RWPE2 (cell line): Measurements from ENCODE around the gene RAPGEF4.
A peak's percentile ranks its signal among the peaks of the same experiment; 100 is the strongest.

ENCODE experiments used
- ATAC-seq: fragments of 200-7000 bp; cut with Tn5 transposase; 3 replicates; pipeline ENCODE4 v1.9.1; 2021; ENCODE audit warnings: low read depth
- DNase-seq: peaks from one replicate; pipeline ENCODE4 v3.0.0-alpha.2; 2020; ENCODE audit warnings: low spot score
- H3K27ac ChIP-seq: fragments of 450-650 bp; 2 replicates; pipeline ENCODE4 v1.5.1; 2017; ENCODE audit warnings: mild to moderate bottlenecking; ENCODE audit not compliant: poor library complexity, severe bottlenecking
- H3K27me3 ChIP-seq: fragments of 250-450 bp; sonication (Bioruptor Pico); 2 replicates; pipeline ENCODE4 v1.5.1; 2021; ENCODE audit warnings: mild to moderate bottlenecking, moderate library complexity; ENCODE audit not compliant: insufficient read depth, poor library complexity, severe bottlenecking
- H3K36me3 ChIP-seq: fragments of 250-450 bp; sonication (Bioruptor Pico); 2 replicates; pipeline ENCODE4 v1.5.1; 2020; ENCODE audit warnings: low read depth, mild to moderate bottlenecking, moderate library complexity
- H3K4me1 ChIP-seq: fragments of 250-450 bp; sonication (Bioruptor Pico); 2 replicates; pipeline ENCODE4 v1.5.1; 2021; ENCODE audit warnings: mild to moderate bottlenecking, moderate library complexity; ENCODE audit not compliant: insufficient read depth, poor library complexity, severe bottlenecking
- H3K4me3 ChIP-seq: fragments of 250-450 bp; sonication (Bioruptor Pico); 2 replicates; pipeline ENCODE4 v1.5.1; 2021; ENCODE audit warnings: mild to moderate bottlenecking, moderate library complexity; ENCODE audit not compliant: severe bottlenecking
- H3K9me3 ChIP-seq: fragments of 250-450 bp; sonication (Bioruptor Pico); 2 replicates; pipeline ENCODE4 v1.5.1; 2021; ENCODE audit warnings: mild to moderate bottlenecking, moderate library complexity; ENCODE audit not compliant: severe bottlenecking
- TF ChIP-seq, protein P1 (sequence below): fragments of 450-650 bp; IDR thresholded peaks from one replicate; pipeline ENCODE4 v1.5.1; 2017; ENCODE audit warnings: mild to moderate bottlenecking, moderate library complexity; ENCODE audit not compliant: poor library complexity, severe bottlenecking

Gene RAPGEF4

GRCh38 chr2:172917716-172918115, 182.1 kb downstream of the RAPGEF4 start:
- ATAC-seq (no peak), DNase-seq (no peak)
- Histone ChIP-seq H3K27me3 (no peaks in the 10 kb centered on the region), H3K4me1 (no peaks in the 10 kb centered on the region), H3K27ac (no peak overlapping the region), H3K36me3 (no peaks in the 10 kb centered on the region), H3K9me3 (no peaks in the 10 kb centered on the region), H3K4me3 (no peak overlapping the region)
- TF ChIP-seq, protein P1, sequence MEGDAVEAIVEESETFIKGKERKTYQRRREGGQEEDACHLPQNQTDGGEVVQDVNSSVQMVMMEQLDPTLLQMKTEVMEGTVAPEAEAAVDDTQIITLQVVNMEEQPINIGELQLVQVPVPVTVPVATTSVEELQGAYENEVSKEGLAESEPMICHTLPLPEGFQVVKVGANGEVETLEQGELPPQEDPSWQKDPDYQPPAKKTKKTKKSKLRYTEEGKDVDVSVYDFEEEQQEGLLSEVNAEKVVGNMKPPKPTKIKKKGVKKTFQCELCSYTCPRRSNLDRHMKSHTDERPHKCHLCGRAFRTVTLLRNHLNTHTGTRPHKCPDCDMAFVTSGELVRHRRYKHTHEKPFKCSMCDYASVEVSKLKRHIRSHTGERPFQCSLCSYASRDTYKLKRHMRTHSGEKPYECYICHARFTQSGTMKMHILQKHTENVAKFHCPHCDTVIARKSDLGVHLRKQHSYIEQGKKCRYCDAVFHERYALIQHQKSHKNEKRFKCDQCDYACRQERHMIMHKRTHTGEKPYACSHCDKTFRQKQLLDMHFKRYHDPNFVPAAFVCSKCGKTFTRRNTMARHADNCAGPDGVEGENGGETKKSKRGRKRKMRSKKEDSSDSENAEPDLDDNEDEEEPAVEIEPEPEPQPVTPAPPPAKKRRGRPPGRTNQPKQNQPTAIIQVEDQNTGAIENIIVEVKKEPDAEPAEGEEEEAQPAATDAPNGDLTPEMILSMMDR = no peak

DNA sequence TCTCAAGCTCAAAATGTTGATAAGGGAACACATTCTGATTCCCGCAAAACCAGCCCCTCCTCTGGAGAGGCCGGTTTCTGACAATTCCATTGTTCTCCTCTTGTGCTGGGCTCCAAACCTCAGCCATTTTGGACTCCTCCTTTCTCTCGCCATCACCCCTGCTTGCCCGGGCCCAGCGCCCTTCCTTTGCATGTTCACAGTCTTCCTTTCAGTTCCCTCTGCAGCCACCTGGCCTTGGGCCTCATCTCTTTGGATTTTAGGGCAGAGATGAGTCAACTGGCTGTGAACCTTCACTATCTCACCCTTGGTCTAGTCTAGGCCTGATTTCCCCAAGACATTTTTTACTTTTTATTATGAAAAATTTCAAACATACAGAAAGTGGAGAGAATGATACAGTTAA, 184.1 kb downstream of the RAPGEF4 start:
- H3K27ac ChIP-seq = no peak overlapping the region
- no peaks in the 10 kb centered on the region for H3K4me1 ChIP-seq
- DNase-seq (no peak), ATAC-seq (no peak)
- H3K36me3 ChIP-seq = no peaks in the 10 kb centered on the region
- no peaks in the 10 kb centered on the region for H3K9me3 ChIP-seq
- H3K4me3 ChIP-seq = no peak overlapping the region
- H3K27me3 ChIP-seq = no peaks in the 10 kb centered on the region
- TF ChIP-seq, protein P1 = no peak

- H3K4me1 ChIP-seq = no peaks in the 10 kb centered on the region
- no peak for DNase-seq
- no peaks in the 10 kb centered on the region for H3K27me3 ChIP-seq
- no peaks in the 10 kb centered on the region for H3K36me3 ChIP-seq
- H3K9me3 ChIP-seq = no peaks in the 10 kb centered on the region
- peak; percentile 56; the same call in 1 of the 3 replicates for ATAC-seq
- TF ChIP-seq, protein P1 = no peak
- H3K4me3 ChIP-seq = no peak overlapping the region
- H3K27ac ChIP-seq = no peak overlapping the region
Measured at GRCh38 chr2:172921532-172922236, 186.0 kb downstream of the RAPGEF4 start.

DNA sequence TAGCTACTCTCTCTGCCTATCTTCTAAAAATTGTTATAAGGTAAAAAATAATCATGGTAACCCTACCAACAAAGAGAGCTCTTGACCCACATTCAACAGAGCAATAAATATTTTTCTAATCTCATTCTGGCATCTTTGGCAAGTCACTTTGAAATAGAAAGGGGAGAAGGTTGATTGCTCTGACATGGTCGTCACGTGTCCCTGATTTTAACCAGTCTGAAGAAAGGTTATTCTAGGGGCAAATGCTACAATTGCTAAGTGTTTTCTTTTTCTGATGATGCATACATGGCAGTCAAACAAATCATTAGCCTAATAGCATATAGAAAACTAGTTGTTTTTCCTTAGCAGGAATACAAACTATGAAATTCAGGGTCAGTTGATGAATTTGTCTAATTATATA, 186.7 kb downstream of the RAPGEF4 start:
- Histone ChIP-seq H3K4me1 (no peaks in the 10 kb centered on the region), H3K36me3 (no peaks in the 10 kb centered on the region), H3K9me3 (no peaks in the 10 kb centered on the region), H3K4me3 (no peak overlapping the region), H3K27me3 (no peaks in the 10 kb centered on the region), H3K27ac (no peak overlapping the region)
- ATAC-seq (no peak), DNase-seq (no peak)
- TF ChIP-seq, protein P1 = no peak

DNA sequence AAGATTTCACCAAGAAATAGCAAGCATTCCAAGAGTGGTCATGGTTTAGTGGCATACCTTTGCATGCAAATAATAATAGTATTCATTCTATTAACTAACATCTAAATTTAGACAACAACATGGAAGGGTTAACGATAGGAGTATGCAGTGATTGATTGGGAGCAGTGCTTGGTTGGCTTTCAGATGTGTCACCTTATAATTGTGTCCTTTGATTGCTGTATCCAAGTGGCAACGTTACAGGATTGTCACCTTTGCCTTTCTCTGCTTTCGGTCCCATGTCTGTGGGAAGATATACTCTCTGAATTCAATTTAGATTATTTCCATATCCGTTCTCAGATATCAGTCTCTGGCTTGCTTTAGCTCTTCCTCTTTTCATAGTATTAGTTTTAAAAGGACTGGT, 187.2 kb downstream of the RAPGEF4 start:
- no peak for DNase-seq

More for the DNA sequence above, 187.2 kb downstream of the RAPGEF4 start:
- Histone ChIP-seq H3K9me3 (no peaks in the 10 kb centered on the region), H3K4me3 (no peak overlapping the region), H3K27ac (no peak overlapping the region), H3K4me1 (no peaks in the 10 kb centered on the region), H3K36me3 (no peaks in the 10 kb centered on the region), H3K27me3 (no peaks in the 10 kb centered on the region)
- TF ChIP-seq, protein P1 = no peak
- no peak for ATAC-seq
